HL-60/S4 treated with retinoic acid at 250 ng/mL for 4 days and 3 days (cell line): Measurements from ENCODE around the gene MAEL.
"Not testable (repeated sequence)": the region's sequence is repeated elsewhere in the genome, so short reads cannot be mapped to it uniquely, and the experiment has no call there.

Experiments
- in situ Hi-C: fragments of 300-500 bp; cut with MboI; formaldehyde crosslinking; loops from 2 replicates; pipeline ENCODE4 v1.7.0; 2022; ENCODE audit warnings: low sequenced_read_pairs

Gene MAEL

GRCh38 chr1:166977951-166978350 is 11.1 kb upstream of the MAEL start:
- in situ Hi-C loops, result no loop called here

DNA sequence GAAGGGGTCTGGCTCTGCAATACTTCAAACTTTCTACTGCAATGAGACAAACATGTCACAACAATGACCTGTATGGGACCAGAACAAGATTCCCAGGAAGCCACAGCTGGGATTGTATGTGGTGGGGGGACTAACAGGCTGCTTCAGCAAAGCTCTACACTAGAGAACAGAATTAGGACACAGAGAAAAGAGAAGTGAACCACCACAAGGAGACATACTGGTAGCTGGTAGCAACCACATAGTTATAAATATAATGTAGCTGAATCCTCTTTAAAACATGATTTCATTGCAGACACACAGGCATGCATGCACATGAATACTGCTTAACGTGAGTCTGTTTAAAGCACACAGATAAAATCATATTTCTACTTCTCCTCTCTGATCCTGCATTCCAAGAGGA is 10.3 kb upstream of the MAEL start:
- in situ Hi-C loops, result no loop called here

GRCh38 chr1:166980383-166980782 is 8.7 kb upstream of the MAEL start:
- in situ Hi-C loops, result no loop called here

- in situ Hi-C loops, result no loop called here
Observed at GRCh38 chr1:166980818-166981217, 8.3 kb upstream of the MAEL start.

GRCh38 chr1:166981589-166981988 is 7.5 kb upstream of the MAEL start:
- in situ Hi-C loops, result no loop called here

DNA sequence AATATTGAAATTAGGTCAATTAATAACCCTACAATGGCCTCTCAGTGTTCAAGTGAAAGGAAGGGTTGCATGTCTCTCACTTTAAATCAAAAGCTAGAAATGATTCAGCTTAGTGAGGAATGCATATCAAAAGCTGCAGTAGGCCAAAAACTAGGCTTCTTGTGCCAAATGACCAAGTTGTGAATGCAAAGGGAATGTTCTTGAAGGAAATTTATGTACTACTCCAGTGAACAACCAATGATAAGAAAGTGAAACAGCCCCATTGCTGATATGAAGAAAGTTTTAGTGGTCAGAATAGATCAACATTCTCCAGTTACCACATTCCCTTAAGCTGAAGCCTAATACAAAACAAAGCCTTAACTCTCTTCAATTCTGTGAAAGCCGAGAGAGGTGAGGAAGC is 10.0 kb downstream of the MAEL start:
- in situ Hi-C loops, result no loop called here

- in situ Hi-C loops, result no loop called here
Observed at GRCh38 chr1:166999500-167000055, 10.5 kb downstream of the MAEL start.

DNA sequence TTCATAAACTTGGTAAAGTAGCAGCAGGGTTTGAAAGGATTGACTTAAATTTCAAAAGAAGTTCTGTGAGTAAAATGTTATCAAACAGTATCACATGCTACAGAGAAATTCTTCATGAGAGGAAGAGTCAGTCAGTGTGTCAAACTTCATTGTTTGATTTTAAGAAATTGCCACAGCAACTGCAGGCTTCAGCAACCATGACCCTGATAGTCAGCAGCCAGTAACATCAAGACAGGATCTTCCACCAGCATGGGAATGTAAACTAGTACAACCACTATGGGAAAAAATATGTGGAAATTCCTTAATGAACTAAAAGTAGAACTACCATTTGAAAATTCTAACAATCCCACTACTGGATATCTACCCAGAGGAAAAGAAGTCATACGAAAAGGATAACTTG is 11.5 kb downstream of the MAEL start:
- in situ Hi-C loops, result no loop called here

DNA sequence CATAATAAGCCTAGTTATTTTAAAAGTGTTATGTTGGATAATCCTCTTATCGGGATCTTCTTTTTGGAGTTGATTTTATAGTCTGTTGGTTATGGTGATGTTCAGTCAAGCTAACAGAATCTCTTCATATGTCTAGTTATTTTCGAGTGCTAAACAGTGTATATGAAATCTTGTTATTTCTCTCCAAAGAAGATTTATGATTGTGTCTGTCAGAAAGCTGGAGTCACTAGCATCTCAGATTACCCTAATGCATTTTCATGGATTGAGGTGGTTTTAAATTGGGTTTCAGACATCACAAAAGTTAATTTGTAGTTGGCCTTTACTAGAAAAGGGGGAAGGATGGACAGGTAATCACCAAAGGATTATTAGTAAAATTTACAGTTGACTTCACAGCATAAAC is 13.3 kb downstream of the MAEL start:
- in situ Hi-C loops, result no loop called here

GRCh38 chr1:167003711-167004110 is 14.6 kb downstream of the MAEL start:
- in situ Hi-C loops, result no loop called here

DNA sequence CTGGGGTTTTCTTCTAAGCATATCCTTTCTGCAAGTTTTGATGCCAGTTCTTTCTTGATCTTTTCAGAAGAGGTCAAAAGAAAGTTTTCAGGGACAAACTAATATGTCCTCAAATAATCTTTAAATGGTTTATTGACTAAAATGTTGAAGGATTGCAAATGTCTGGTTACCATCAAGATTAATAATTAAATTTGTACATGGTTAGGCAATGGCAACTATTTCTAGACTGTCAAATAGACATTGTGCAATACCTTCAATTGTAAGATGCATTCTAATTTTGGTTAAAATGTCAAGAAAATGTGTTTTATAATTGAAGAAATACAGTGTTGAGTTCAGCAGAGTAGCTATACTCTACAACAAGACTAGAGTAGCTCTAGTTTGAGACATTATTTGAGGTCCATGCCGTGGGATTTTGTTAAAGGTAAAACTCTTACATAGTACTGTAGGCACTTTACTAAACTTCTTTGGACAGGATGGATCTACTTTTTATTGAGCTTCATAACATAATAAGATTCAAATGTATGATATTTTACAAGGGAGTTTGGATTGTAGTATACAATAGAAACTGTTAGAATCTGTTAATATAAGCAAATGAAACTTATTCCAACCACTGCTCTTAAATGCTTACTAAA is 22.6 kb downstream of the MAEL start:
- in situ Hi-C loops, result no loop called here

GRCh38 chr1:167012570-167012969 is 23.5 kb downstream of the MAEL start:
- in situ Hi-C loops, result no loop called here

DNA sequence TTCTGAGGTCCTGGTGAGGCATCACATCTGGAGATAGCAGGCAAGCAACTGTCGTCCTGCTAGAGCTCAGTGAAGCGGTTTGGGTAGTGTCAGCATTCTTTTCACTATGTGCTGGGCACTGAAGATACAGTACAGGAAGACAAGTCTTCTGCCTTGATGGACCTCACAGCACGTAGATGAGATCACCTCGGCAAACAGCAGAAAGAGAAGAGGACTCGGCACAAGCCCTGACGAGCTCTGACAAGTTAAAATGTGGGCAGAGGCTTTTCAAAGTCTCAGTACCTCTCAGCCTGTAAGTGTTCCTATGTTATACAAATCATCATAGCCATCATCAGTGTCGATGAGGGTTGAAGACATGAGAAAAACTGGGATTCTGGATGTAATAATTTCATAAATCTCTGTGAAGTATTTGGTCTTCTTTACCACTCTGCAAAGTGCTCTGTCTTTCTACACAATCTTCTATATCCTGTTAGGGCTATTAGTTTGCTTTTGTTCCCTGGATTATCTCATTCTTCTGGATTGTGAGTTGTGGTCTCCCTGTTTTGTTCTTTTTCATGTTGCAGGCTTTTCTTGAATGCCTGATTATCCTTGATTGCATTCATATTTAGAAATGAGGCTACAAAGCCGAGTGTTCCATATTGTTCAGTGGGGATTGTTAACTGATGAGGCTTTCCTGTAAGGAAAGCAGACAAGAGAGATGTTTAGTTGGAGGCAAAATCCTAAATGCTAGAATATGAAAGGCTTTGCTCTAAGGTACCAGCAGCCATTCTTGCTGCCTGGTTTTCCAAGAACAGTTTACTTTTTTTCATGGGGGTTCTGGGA is 24.2 kb downstream of the MAEL start:
- in situ Hi-C loops, result no loop called here

- in situ Hi-C loops, result no loop called here
Observed at GRCh38 chr1:167016100-167016750, 27.1 kb downstream of the MAEL start.

GRCh38 chr1:167022384-167022783 is 33.3 kb downstream of the MAEL start:
- in situ Hi-C loops, result no loop called here

GRCh38 chr1:167029553-167029952 is 40.5 kb downstream of the MAEL start:
- in situ Hi-C loops, result not testable (repeated sequence)

GRCh38 chr1:167033646-167034045 is 44.6 kb downstream of the MAEL start:
- in situ Hi-C loops, result no loop called here

GRCh38 chr1:167043752-167044488 is 54.8 kb downstream of the MAEL start:
- in situ Hi-C loops, result no loop called here

GRCh38 chr1:167051907-167052306 is 62.8 kb downstream of the MAEL start:
- in situ Hi-C loops, result loop anchor here (10.0 to 25.0 kb wide), 2 partner anchors 137 to 385 kb away; no protein-coding TSS in a partner anchor

- in situ Hi-C loops, result loop anchor here (10.0 to 25.0 kb wide), 2 partner anchors 138 to 385 kb away; no protein-coding TSS in a partner anchor
Observed at GRCh38 chr1:167052389-167052788, 63.3 kb downstream of the MAEL start.

DNA sequence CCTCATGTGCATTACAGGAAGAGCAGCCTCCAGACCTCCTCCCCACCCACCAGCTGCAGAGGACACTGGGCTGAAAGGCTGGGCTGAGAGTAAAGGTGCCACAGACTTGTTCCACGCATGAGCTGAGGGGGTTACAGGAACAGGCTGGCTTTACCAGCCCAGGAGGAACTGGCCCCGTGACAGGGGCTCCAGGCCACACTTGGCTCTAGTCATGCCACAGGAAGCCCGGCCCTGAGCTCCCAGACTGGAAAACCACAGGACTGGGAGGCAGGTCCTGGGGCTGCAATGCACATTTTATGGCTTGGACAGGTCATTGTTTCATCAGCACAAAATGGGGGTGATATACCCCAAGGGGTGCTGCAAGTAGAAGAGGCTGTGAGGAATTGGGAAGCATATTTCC is 65.5 kb downstream of the MAEL start:
- in situ Hi-C loops, result loop anchor here (10.0 to 25.0 kb wide), 2 partner anchors 140 to 383 kb away; no protein-coding TSS in a partner anchor
